ENCODE measurements around the gene FRRS1L. TPM values are rescaled to one million over a fixed set of nuclear protein-coding genes. Genes with fewer than 3 reads are reported as not detected.
A peak's percentile ranks its signal among the peaks of the same experiment; 100 is the strongest.

Gene FRRS1L
- total RNA-seq, 2 experiments from 2014 or later = not detected

- Mint-ChIP-seq H3K27me3 (ENCODE audit: low read depth) (no peaks in the 10 kb centered on the region), H3K4me3 (no peak overlapping the region), H3K9me3 (no peaks in the 10 kb centered on the region), H3K36me3 (ENCODE audit: low read depth) (no peaks in the 10 kb centered on the region), H3K4me1 (ENCODE audit: low read depth) (peaks cover 7% of the 10 kb centered on the region), H3K27ac (no peak overlapping the region)
- DNase-seq = no peak
- intact Hi-C loops (cut with micrococcal nuclease) = no loop called here
- CTCF ChIA-PET = interaction anchor here (0.6 kb wide), 1 partner anchor 73 kb away, joined by 3 read pairs; no protein-coding TSS in a partner anchor
Observed at GRCh38 chr9:109191746-109192145, 24.7 kb upstream of the FRRS1L start.

- CTCF ChIA-PET = no interaction called here
- Mint-ChIP-seq H3K27me3 (ENCODE audit: low read depth) (peaks cover 3% of the 10 kb centered on the region), H3K4me3 (no peak overlapping the region), H3K36me3 (ENCODE audit: low read depth) (no peaks in the 10 kb centered on the region), H3K27ac (no peak overlapping the region), H3K4me1 (ENCODE audit: low read depth) (peaks cover 7% of the 10 kb centered on the region), H3K9me3 (no peaks in the 10 kb centered on the region)
- intact Hi-C loops (cut with micrococcal nuclease) = no loop called here
- DNase-seq = peak; percentile 37
Observed at GRCh38 chr9:109190151-109190550, 23.1 kb upstream of the FRRS1L start.

- CTCF ChIA-PET = interaction anchor here (0.5 to 0.9 kb wide), 2 partner anchors 17 to 39 kb away, joined by 3 read pairs; no protein-coding TSS in a partner anchor
- H3K27ac Mint-ChIP-seq = no peak overlapping the region
- intact Hi-C loops (cut with micrococcal nuclease) = no loop called here
- no peak overlapping the region for H3K4me3 Mint-ChIP-seq
- no peak for DNase-seq
- H3K27me3 Mint-ChIP-seq (ENCODE audit: low read depth) = peaks cover 3% of the 10 kb centered on the region
- no peaks in the 10 kb centered on the region for H3K9me3 Mint-ChIP-seq
- no peaks in the 10 kb centered on the region for H3K36me3 Mint-ChIP-seq (ENCODE audit: low read depth)
- H3K4me1 Mint-ChIP-seq (ENCODE audit: low read depth) = peaks cover 5% of the 10 kb centered on the region
Observed at GRCh38 chr9:109186857-109187520, 19.9 kb upstream of the FRRS1L start.

- Mint-ChIP-seq H3K9me3 (no peaks in the 10 kb centered on the region), H3K36me3 (ENCODE audit: low read depth) (no peaks in the 10 kb centered on the region), H3K4me1 (ENCODE audit: low read depth) (peaks cover 15% of the 10 kb centered on the region), H3K27ac (no peak overlapping the region), H3K4me3 (no peak overlapping the region), H3K27me3 (ENCODE audit: low read depth) (peaks cover 3% of the 10 kb centered on the region)
- CTCF ChIA-PET = interaction anchor here (0.6 to 1.7 kb wide), 5 partner anchors 10 to 1889 kb away, joined by 3 to 4 read pairs (median 3); no protein-coding TSS in a partner anchor
- intact Hi-C loops (cut with micrococcal nuclease) = loop anchor here (1.0 to 5.0 kb wide), 3 partner anchors 26 to 251 kb away; partner anchors contain the start of genes ABITRAM, ELP1 and EPB41L4B
- DNase-seq = peak; percentile 23
Observed at GRCh38 chr9:109182940-109183798, 16.1 kb upstream of the FRRS1L start.

GRCh38 chr9:109182550-109182939 is 15.5 kb upstream of the FRRS1L start:
- Mint-ChIP-seq H3K36me3 (ENCODE audit: low read depth) (no peaks in the 10 kb centered on the region), H3K27ac (no peak overlapping the region), H3K4me1 (ENCODE audit: low read depth) (peaks cover 15% of the 10 kb centered on the region), H3K27me3 (ENCODE audit: low read depth) (peaks cover 3% of the 10 kb centered on the region), H3K4me3 (no peak overlapping the region), H3K9me3 (no peaks in the 10 kb centered on the region)
- CTCF ChIA-PET = interaction anchor here (1.0 to 1.7 kb wide), 3 partner anchors 10 to 139 kb away, joined by 3 to 4 read pairs (median 4); no protein-coding TSS in a partner anchor
- DNase-seq = no peak
- intact Hi-C loops (cut with micrococcal nuclease) = loop anchor here (1.0 to 5.0 kb wide), 3 partner anchors 27 to 250 kb away; partner anchors contain the start of genes ABITRAM, ELP1 and EPB41L4B

GRCh38 chr9:109181284-109181683 is 14.2 kb upstream of the FRRS1L start:
- H3K9me3 Mint-ChIP-seq = no peaks in the 10 kb centered on the region
- peak overlapping the region; percentile 36 for H3K27ac Mint-ChIP-seq
- peak; percentile 66 for DNase-seq
- peaks cover 3% of the 10 kb centered on the region for H3K27me3 Mint-ChIP-seq (ENCODE audit: low read depth)
- H3K4me3 Mint-ChIP-seq = no peak overlapping the region
- CTCF ChIA-PET = interaction anchor here (1.5 kb wide), 1 partner anchor 12 kb away, joined by 6 read pairs; no protein-coding TSS in a partner anchor
- H3K36me3 Mint-ChIP-seq (ENCODE audit: low read depth) = no peaks in the 10 kb centered on the region
- intact Hi-C loops (cut with micrococcal nuclease) = loop anchor here (1.0 to 5.0 kb wide), 7 partner anchors 61 to 249 kb away; partner anchors contain the start of genes ABITRAM, ELP1 and EPB41L4B
- H3K4me1 Mint-ChIP-seq (ENCODE audit: low read depth) = peaks cover 14% of the 10 kb centered on the region

- Mint-ChIP-seq H3K36me3 (ENCODE audit: low read depth) (no peaks in the 10 kb centered on the region), H3K27me3 (ENCODE audit: low read depth) (no peaks in the 10 kb centered on the region), H3K27ac (no peak overlapping the region), H3K4me3 (no peak overlapping the region), H3K4me1 (ENCODE audit: low read depth) (peaks cover 14% of the 10 kb centered on the region), H3K9me3 (no peaks in the 10 kb centered on the region)
- no peak for DNase-seq
- intact Hi-C loops (cut with micrococcal nuclease) = loop anchor here (2.0 to 5.0 kb wide), 3 partner anchors 69 to 248 kb away; partner anchors contain the start of genes ABITRAM, ELP1 and EPB41L4B
- CTCF ChIA-PET = interaction anchor here (0.7 to 1.5 kb wide), 2 partner anchors 14 to 35 kb away, joined by 3 to 6 read pairs; no protein-coding TSS in a partner anchor
Observed at GRCh38 chr9:109179801-109180523, 12.9 kb upstream of the FRRS1L start.

- H3K9me3 Mint-ChIP-seq = no peaks in the 10 kb centered on the region
- peaks cover 14% of the 10 kb centered on the region for H3K4me1 Mint-ChIP-seq (ENCODE audit: low read depth)
- no peak for DNase-seq
- H3K27ac Mint-ChIP-seq = no peak overlapping the region
- peaks cover 1% of the 10 kb centered on the region for H3K27me3 Mint-ChIP-seq (ENCODE audit: low read depth)
- CTCF ChIA-PET = interaction anchor here (1.1 kb wide), 1 partner anchor 9 kb away, joined by 4 read pairs; no protein-coding TSS in a partner anchor
- H3K36me3 Mint-ChIP-seq (ENCODE audit: low read depth) = no peaks in the 10 kb centered on the region
- no peak overlapping the region for H3K4me3 Mint-ChIP-seq
- intact Hi-C loops (cut with micrococcal nuclease) = no loop called here
Observed at GRCh38 chr9:109176963-109177362, 9.9 kb upstream of the FRRS1L start.

GRCh38 chr9:109176386-109176785 is 9.3 kb upstream of the FRRS1L start:
- H3K36me3 Mint-ChIP-seq (ENCODE audit: low read depth) = no peaks in the 10 kb centered on the region
- no peak overlapping the region for H3K4me3 Mint-ChIP-seq
- CTCF ChIA-PET = no interaction called here
- H3K9me3 Mint-ChIP-seq = no peaks in the 10 kb centered on the region
- DNase-seq = no peak
- H3K27me3 Mint-ChIP-seq (ENCODE audit: low read depth) = peaks cover 4% of the 10 kb centered on the region
- H3K27ac Mint-ChIP-seq = no peak overlapping the region
- intact Hi-C loops (cut with micrococcal nuclease) = no loop called here
- peaks cover 11% of the 10 kb centered on the region for H3K4me1 Mint-ChIP-seq (ENCODE audit: low read depth)

- no peak overlapping the region for H3K27ac Mint-ChIP-seq
- no peaks in the 10 kb centered on the region for H3K4me1 Mint-ChIP-seq (ENCODE audit: low read depth)
- no peaks in the 10 kb centered on the region for H3K36me3 Mint-ChIP-seq (ENCODE audit: low read depth)
Observed at GRCh38 chr9:109172935-109173334, 5.9 kb upstream of the FRRS1L start.

GRCh38 chr9:109171926-109172325 is 4.9 kb upstream of the FRRS1L start:
- Mint-ChIP-seq H3K27me3 (ENCODE audit: low read depth) (peaks cover 24% of the 10 kb centered on the region), H3K9me3 (no peaks in the 10 kb centered on the region), H3K36me3 (ENCODE audit: low read depth) (no peaks in the 10 kb centered on the region), H3K4me3 (no peak overlapping the region), H3K4me1 (ENCODE audit: low read depth) (peaks cover 5% of the 10 kb centered on the region), H3K27ac (no peak overlapping the region)
- no peak for DNase-seq
- CTCF ChIA-PET = no interaction called here
- intact Hi-C loops (cut with micrococcal nuclease) = no loop called here

More at GRCh38 chr9:109172935-109173334, 5.9 kb upstream of the FRRS1L start:
- CTCF ChIA-PET = interaction anchor here (0.7 kb wide), 1 partner anchor 144 kb away, joined by 3 read pairs; no protein-coding TSS in a partner anchor
- intact Hi-C loops (cut with micrococcal nuclease) = no loop called here
- Mint-ChIP-seq H3K4me3 (no peak overlapping the region), H3K9me3 (no peaks in the 10 kb centered on the region), H3K27me3 (ENCODE audit: low read depth) (peaks cover 15% of the 10 kb centered on the region)
- no peak for DNase-seq

Measured in activated naive CD4-positive, alpha-beta T cell treated with anti-CD3 and anti-CD28 coated beads for 36 hours (primary cell).